Activated CD4-positive, alpha-beta T cell treated with anti-CD3 and anti-CD28 coated beads for 36 hours (primary cell): ENCODE data around the gene PRR33. TPM values are rescaled to one million over a fixed set of nuclear protein-coding genes. Genes with fewer than 3 reads are reported as not detected.

ENCODE experiments used
- ATAC-seq: fragments of 200-7000 bp; cut with Tn5 transposase; one replicate; pipeline ENCODE4 v1.10.0; 2021; ENCODE audit warnings: mild to moderate bottlenecking, moderate library complexity
- CTCF ChIA-PET: fragments of 350-600 bp; sonication (Branson Sonifier 250); formaldehyde crosslinking; loops from one replicate; lab custom pipeline; 2021; ENCODE audit warnings: antibody characterized with exemption; lab: Charles Lee
- POLR2A ChIA-PET: fragments of 350-600 bp; sonication (Branson Sonifier 250); formaldehyde crosslinking; loops from one replicate; lab custom pipeline; 2021; ENCODE audit warnings: antibody characterized with exemption, inconsistent platforms; lab: Charles Lee
- DNase-seq: peaks from one replicate; pipeline ENCODE4 v3.0.0-alpha.2; 2020
- H3K27ac Mint-ChIP-seq: one replicate; pipeline ENCODE4 v1.8.0; 2021; ENCODE audit warnings: mixed read lengths
- H3K27me3 Mint-ChIP-seq: one replicate; pipeline ENCODE4 v1.8.0; 2021; ENCODE audit warnings: mixed read lengths
- H3K36me3 Mint-ChIP-seq: one replicate; pipeline ENCODE4 v1.8.0; 2021; ENCODE audit warnings: low read depth, mixed read lengths
- H3K4me1 Mint-ChIP-seq: one replicate; pipeline ENCODE4 v1.8.0; 2021; ENCODE audit warnings: mixed read lengths
- H3K4me3 Mint-ChIP-seq: one replicate; pipeline ENCODE4 v1.8.0; 2021; ENCODE audit warnings: mild to moderate bottlenecking, moderate library complexity, mixed read lengths
- H3K9me3 Mint-ChIP-seq: one replicate; pipeline ENCODE4 v1.8.0; 2021; ENCODE audit warnings: low read depth, mixed read lengths
- intact Hi-C, 2 experiments: fragments of 100-400 bp; cut with DNase I in 1 of 2; cut with micrococcal nuclease in 1 of 2; formaldehyde crosslinking; loops; one replicate each; pipeline versions ENCODE4 v1.14.2 to v1.15.1; 2022 to 2024; cut with DNase I, micrococcal nuclease
- total RNA-seq, 2 experiments: library from RNA; stranded (reverse); gene quantifications; one replicate each; pipeline ENCODE4 v1.2.3, GENCODE V29; 2021

The PRR33 gene
- total RNA-seq, 2 experiments from 2014 or later, result 0.07 to 0.09 TPM

DNA sequence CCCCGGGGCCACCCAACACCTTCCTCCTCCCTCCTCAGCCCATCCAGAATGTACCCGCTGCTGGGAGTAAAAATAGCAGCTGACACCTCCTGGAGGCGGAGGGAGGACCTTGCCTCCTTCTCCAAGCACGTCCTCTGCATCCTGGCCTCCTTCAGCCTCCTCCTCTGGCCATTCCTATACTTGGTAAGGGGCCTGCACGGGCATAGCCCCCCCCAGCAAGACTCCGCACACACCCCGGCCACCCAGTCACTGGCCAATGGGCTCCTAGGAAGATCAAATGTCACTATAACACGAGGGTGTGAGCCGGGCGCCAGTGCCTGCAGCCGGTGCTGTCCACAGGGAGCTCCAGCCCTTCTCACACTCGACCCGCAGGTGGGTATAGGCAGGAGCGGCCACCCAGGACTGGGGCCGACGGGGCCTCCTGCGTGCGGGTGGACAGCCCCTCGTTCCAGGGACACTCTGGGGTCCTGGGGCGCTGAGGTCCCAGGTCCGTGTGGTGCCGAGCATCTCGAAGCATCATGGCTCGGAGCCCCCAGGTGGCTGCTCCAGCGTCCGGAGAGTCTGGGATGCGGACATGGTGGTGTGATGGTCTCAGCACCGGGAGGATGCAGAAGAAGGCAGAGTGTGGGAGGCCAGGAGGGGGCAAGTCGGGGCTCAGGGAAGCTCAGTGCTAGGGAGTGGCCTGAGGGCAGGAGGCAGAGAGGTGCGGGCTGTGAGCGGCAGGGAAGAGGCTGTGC is 27.9 kb upstream of the PRR33 start, which contains the start of gene TNNT3:
Gene TNNT3 (plus strand): TSS at position 313 of the 737 bp plus-strand sequence. CDS start 3,172 bp downstream, outside the sequence.
- H3K27ac Mint-ChIP-seq, result no peak within 1 kb of the TSS

DNA sequence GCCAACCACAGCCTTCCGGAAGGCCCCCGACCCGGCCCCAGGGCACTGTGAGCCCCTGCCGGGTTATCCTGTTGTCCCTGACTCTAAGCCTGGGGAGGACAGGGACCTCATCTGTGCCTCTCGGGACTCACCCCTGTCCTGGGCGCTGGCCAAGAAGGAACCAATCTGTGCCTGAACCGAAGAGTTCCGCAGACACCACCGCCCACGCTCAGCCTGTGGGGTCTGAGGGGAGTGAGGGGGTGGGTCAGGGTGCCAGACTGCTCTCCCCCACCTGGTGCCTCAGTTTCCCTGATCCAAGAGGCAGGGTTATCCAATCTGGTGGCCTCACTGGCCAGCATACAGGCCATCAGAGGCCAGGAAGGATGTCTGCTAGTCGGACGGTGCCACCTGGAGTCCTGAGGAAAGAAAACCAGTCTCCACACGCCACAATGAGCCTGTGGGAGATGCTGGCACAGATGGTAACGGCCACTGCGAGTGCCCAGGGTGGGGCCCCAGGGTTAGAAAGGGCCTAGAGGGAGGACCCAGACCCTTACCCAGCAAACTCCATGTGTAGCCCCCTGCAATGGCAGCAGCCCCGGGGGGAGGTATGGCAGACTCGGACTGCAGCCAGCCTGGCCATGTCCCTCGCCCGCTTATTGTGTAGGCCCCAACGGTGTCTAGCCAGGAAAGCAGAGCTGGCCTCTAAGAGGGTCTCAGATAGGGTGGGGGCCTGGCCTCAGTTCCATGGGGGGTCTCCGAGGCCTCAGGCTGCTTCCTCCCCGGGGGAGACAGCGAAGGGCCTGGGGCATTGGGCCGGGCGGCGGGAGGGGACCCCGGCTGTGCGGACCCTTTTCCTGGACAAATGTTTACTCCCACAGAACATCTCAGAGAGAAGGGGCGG is 27.0 kb upstream of the PRR33 start:
- Mint-ChIP-seq H3K4me1 (peaks cover 8% of the 10 kb centered on the region), H3K36me3 (no peaks in the 10 kb centered on the region), H3K27ac (no peak overlapping the region), H3K9me3 (no peaks in the 10 kb centered on the region), H3K4me3 (no peak overlapping the region), H3K27me3 (peaks cover 13% of the 10 kb centered on the region)
- ChIA-PET POLR2A (no interaction called here), CTCF (interaction anchor here (0.6 to 0.8 kb wide), 2 partner anchors 37 to 59 kb away, joined by 3 read pairs; no protein-coding TSS in a partner anchor)
- intact Hi-C loops, result loop anchor here (1.0 to 5.0 kb wide), 5 partner anchors 36 to 234 kb away; partner anchors contain the start of gene TNNI2 (in 1 of the 2)
- ATAC-seq (no peak), DNase-seq (peak; percentile 37)

More for the DNA sequence above, 27.9 kb upstream of the PRR33 start, which contains the start of gene TNNT3:
- CTCF ChIA-PET, result interaction anchor here (0.6 kb wide), 1 partner anchor 50 kb away, joined by 3 read pairs; no protein-coding TSS in a partner anchor
- intact Hi-C loops, result loop anchor here (2.0 to 5.0 kb wide), 4 partner anchors 37 to 233 kb away; no protein-coding TSS in a partner anchor
- peaks cover 11% of the 10 kb centered on the region for H3K27me3 Mint-ChIP-seq
- H3K36me3 Mint-ChIP-seq, result no peaks in the 10 kb centered on the region
- peaks cover 11% of the 10 kb centered on the region for H3K4me1 Mint-ChIP-seq
- POLR2A ChIA-PET, result no interaction called here
- ATAC-seq, result no peak
- DNase-seq, result no peak
- no peak within 1 kb of the TSS for H3K4me3 Mint-ChIP-seq
- no peaks in the 10 kb centered on the region for H3K9me3 Mint-ChIP-seq

DNA sequence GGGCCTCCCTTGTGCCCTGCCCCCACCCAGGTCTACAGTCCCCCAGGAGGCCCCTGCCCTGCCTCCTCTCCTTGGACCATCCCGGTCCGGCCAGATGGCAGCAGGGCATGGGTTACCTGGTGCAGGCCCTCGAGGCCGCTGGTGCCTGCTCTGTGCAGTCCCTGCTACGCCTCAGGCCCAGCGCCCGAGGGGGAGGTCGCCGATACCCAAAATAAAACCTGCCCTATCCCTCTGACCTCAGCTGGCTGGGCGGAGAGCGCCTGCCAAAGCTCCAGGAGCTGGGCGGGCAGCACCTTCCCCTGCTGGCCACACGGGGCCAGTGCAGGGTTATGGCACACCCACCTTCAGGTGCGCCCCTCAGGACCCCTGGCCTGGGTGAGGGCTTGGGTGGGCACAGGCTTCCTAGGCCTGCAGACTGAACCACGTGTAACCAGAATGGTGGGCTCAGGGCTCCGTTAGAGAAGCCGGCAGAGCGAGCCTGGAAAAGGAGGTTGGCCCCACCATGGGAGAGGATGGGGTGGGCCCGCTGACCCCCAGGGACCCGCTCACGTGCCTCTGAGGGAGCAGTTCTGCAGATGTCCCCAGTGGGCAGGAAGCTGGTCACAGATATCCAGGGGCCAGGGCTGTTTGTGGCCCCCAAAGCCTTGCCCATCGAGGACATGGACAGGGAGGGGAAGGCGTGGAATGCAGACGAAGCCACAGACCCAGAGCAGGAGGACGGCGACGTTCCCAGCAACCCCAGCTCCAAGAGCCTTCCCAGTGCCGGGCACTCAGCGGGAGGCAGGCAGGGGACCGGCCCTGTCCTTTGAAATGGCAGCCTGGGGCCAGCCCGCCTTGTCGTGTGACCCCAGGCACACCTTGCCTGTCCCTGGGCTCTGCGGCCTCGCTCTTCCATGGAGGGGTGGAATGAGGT is 26.1 kb upstream of the PRR33 start:
- Mint-ChIP-seq H3K4me1 (peaks cover 7% of the 10 kb centered on the region), H3K4me3 (no peak overlapping the region), H3K27me3 (peaks cover 12% of the 10 kb centered on the region), H3K36me3 (no peaks in the 10 kb centered on the region), H3K9me3 (no peaks in the 10 kb centered on the region), H3K27ac (no peak overlapping the region)
- intact Hi-C loops, result loop anchor here (1.0 to 5.0 kb wide), 5 partner anchors 35 to 235 kb away; partner anchors contain the start of gene TNNI2 (in 1 of the 2)
- DNase-seq (no peak), ATAC-seq (peak; percentile 33)
- POLR2A ChIA-PET, result interaction anchor here (0.6 kb wide), 1 partner anchor 172 kb away, joined by 3 read pairs; no protein-coding TSS in a partner anchor
- CTCF ChIA-PET, result interaction anchor here (0.6 to 1.6 kb wide), 7 partner anchors 27 to 83 kb away, joined by 3 to 11 read pairs (median 3); partner anchors contain the start of genes LSP1 and PRR33

DNA sequence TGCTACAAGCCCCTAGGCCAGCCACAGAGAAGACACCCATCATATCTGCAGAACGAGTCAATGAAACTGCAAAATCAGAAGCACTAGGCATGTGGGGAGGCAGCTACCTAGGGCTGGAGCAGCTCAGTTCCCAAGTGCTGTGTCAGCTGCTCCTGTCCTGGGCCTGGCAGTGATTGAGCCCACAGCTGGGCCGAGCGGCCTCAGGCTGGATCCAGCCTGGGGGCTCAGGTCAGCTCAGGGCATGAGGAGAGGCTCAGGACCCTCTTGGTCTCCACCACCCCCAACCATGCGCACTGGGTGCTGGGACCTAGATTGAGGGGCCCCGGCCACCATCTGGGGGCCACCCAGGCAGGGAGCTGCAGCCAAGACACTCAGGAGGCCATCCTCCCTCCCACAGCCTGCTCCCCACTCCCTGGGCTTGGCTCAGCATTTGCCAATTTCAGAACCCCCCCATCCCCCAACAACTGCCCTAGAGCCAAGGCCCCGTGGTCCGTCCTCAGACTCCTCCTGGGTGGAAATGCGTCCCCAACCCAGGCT is 25.4 kb upstream of the PRR33 start:
- CTCF ChIA-PET, result interaction anchor here (0.6 to 1.6 kb wide), 4 partner anchors 26 to 84 kb away, joined by 3 to 11 read pairs (median 4); partner anchors contain the start of gene PRR33
- intact Hi-C loops, result loop anchor here (5.0 kb wide), 3 partner anchors 35 to 235 kb away; no protein-coding TSS in a partner anchor
- Mint-ChIP-seq H3K27ac (no peak overlapping the region), H3K4me1 (peaks cover 7% of the 10 kb centered on the region), H3K36me3 (no peaks in the 10 kb centered on the region), H3K4me3 (no peak overlapping the region), H3K27me3 (peaks cover 12% of the 10 kb centered on the region), H3K9me3 (no peaks in the 10 kb centered on the region)
- no peak for DNase-seq
- peak; percentile 33 for ATAC-seq
- POLR2A ChIA-PET, result interaction anchor here (0.6 kb wide), 1 partner anchor 171 kb away, joined by 3 read pairs; no protein-coding TSS in a partner anchor

DNA sequence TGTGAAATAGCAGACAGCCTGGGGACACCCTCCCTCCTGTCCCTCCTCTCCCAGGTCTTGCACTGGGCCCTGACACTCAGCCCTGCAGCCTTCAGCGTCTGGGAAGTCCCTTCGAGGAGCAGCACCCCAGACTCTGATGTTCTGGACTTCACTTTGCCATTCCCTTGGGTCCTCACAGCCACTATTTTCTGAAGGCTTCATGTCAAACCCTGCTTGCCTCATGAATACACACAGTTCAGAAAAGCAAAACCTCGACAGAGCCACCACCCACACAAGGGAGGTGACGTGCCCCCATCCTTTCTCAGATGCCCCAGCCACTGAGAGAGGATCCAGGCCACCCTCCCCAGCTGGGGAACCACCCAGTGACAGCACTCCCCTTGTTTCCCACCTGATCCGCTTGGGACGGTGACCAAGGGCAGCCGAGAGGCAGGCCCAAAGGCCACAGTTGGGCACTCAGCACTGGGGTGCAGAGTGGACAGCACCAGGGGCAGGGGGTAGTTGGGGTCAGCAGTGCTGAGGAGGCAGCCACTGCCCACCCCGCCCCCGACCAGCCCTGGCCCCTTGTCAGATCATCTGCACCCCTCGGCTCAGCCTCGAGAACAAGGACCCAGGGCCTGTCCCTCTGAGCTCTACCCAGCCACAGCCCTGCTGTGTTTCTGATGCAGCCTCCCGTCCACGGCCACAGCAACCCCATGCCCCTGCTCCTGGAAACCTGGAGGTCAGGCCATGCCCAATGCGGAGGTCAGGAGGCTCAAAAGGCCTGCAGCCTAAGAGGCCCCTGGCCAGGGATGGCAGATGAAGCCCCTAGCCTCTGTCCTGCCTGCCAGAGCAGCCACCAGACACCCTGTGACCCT is 24.7 kb upstream of the PRR33 start:
- DNase-seq (peak; percentile 49), ATAC-seq (peak; percentile 44)
- intact Hi-C loops, result loop anchor here (5.0 kb wide), 3 partner anchors 34 to 236 kb away; no protein-coding TSS in a partner anchor
- CTCF ChIA-PET, result interaction anchor here (0.5 to 1.6 kb wide), 5 partner anchors 15 to 438 kb away, joined by 3 to 11 read pairs (median 4); partner anchors contain the start of gene PRR33
- Mint-ChIP-seq H3K36me3 (no peaks in the 10 kb centered on the region), H3K4me1 (peaks cover 7% of the 10 kb centered on the region), H3K9me3 (no peaks in the 10 kb centered on the region), H3K27ac (no peak overlapping the region), H3K27me3 (peaks cover 12% of the 10 kb centered on the region), H3K4me3 (no peak overlapping the region)
- POLR2A ChIA-PET, result no interaction called here

DNA sequence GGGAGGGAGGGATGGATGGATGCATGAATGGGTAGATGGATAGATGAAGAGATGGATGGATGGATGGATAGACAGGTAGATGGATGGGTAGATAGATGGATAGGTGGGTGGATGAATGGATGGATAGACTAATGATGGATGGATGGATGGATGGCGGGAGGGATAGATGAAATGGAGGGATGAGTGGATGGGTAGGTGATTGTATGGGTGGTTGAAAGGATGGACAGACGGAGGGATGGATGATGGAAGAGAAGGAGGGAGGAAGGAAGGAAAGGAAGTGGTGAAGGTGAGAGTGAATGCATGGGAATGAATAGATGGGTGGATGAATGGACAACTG is 24.1 kb upstream of the PRR33 start:
- no peaks in the 10 kb centered on the region for H3K9me3 Mint-ChIP-seq
- ChIA-PET CTCF (interaction anchor here (0.6 kb wide), 1 partner anchor 438 kb away, joined by 3 read pairs; no protein-coding TSS in a partner anchor), POLR2A (no interaction called here)
- peaks cover 12% of the 10 kb centered on the region for H3K27me3 Mint-ChIP-seq
- no peak overlapping the region for H3K27ac Mint-ChIP-seq
- H3K4me3 Mint-ChIP-seq, result no peak overlapping the region
- no peaks in the 10 kb centered on the region for H3K36me3 Mint-ChIP-seq
- no peak for DNase-seq
- intact Hi-C loops, result loop anchor here (1.0 to 5.0 kb wide), 5 partner anchors 19 to 237 kb away; no protein-coding TSS in a partner anchor
- H3K4me1 Mint-ChIP-seq, result peaks cover 7% of the 10 kb centered on the region
- ATAC-seq, result no peak

DNA sequence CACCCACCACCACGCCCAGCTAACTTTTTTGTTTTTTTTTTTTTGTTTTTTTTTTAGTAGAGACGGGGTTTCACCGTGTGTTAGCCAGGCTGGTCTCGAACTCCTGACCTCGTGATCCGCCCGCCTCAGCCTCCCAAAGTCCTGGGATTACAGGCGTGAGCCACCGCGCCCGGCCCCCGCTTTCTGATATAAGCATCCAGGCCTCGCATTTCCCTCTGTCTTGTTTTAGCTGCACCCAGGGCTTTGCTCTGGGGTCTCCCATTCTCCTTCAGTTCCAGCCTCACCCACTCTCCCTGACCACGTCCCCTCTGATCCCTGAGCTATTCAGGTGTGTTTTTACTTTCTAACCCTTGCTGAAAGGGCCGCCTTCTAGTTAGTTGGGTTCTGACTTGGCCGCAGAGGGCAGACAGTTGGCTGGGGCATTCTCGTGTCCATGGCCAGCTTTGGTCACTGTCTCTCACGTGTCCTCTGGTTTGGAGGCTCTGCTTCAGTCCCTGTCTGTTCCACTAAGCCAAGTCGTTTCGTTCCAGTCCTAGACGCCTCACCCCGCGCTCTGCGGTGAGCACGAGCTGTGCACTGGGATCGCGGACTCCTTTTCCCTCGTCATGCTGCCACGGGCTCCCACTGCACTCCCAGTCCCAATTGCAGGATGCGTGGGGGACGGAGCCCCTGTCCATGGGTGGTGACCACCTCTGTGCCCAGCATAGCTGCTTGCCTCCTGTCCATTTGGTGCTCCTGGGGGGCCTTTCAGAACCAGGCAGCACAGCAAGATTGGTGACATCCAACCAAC is 21.8 kb upstream of the PRR33 start:
- POLR2A ChIA-PET, result no interaction called here
- intact Hi-C loops, result loop anchor here in 1 of 2 experiments (2.0 kb wide), 1 partner anchor 21 kb away; no protein-coding TSS in a partner anchor
- no peak overlapping the region for H3K27ac Mint-ChIP-seq
- ATAC-seq (no peak), DNase-seq (no peak)
- CTCF ChIA-PET, result no interaction called here
- H3K4me3 Mint-ChIP-seq, result no peak overlapping the region
- H3K27me3 Mint-ChIP-seq, result peaks cover 12% of the 10 kb centered on the region
- no peaks in the 10 kb centered on the region for H3K9me3 Mint-ChIP-seq
- peaks cover 7% of the 10 kb centered on the region for H3K4me1 Mint-ChIP-seq
- no peaks in the 10 kb centered on the region for H3K36me3 Mint-ChIP-seq

DNA sequence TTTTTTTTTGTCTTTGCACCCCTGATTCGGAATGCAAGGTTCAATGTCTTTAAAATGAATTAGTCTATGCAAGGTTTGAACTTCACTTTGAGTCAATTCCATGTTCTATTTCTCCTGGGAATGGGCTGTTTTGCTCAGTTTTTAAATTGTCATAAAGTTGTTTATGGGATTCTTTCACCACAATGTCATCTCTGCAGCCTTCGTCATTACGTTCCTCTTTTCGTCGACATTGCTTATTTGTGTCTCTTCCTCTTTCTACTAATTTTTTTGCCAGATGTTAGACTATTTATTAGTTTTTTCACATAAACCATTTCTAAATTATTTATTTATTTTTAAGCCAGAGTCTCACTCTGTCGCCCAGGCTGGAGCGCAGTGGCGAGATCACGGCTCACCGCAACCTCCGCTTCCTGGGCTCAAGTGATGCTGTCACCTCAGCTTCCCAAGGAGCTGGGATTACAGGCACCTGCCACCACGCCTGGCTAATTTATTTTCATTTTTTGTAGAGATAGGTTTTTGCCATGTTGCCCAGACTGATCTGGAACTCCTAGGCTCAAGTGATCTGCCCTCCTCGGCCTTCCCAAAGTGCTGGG is 20.7 kb upstream of the PRR33 start:
- ChIA-PET POLR2A (no interaction called here), CTCF (no interaction called here)
- Mint-ChIP-seq H3K27ac (no peak overlapping the region), H3K4me3 (no peak overlapping the region), H3K4me1 (peaks cover 7% of the 10 kb centered on the region), H3K36me3 (no peaks in the 10 kb centered on the region), H3K27me3 (peaks cover 12% of the 10 kb centered on the region), H3K9me3 (no peaks in the 10 kb centered on the region)
- DNase-seq (no peak), ATAC-seq (no peak)
- intact Hi-C loops, result no loop called here

DNA sequence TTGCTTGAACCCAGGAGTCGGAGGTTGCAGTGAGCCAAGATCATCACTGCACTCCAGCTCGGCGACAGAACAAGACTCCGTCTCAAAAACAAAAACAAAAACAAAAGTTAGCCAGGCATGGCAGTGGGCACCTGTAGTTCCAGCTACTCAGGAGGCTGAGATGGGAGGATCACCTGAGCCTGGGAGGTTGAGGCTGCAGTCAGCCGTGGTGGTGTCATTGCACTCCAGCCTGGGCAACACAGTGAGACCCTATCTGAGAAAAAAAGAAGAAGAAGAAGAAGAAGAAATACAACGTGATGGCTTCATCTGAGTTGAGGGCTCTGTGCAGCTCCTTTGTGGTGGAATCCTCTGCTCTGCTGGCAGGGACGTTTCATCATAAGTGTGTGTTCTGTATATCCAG is 17.8 kb upstream of the PRR33 start:
- DNase-seq, result no peak
- no peak overlapping the region for H3K27ac Mint-ChIP-seq
- H3K36me3 Mint-ChIP-seq, result no peaks in the 10 kb centered on the region
- intact Hi-C loops, result no loop called here
- no peak overlapping the region for H3K4me3 Mint-ChIP-seq
- POLR2A ChIA-PET, result no interaction called here
- no peaks in the 10 kb centered on the region for H3K9me3 Mint-ChIP-seq
- H3K27me3 Mint-ChIP-seq, result peaks cover 4% of the 10 kb centered on the region
- ATAC-seq, result no peak
- no peaks in the 10 kb centered on the region for H3K4me1 Mint-ChIP-seq
- CTCF ChIA-PET, result interaction anchor here (1.1 kb wide), 1 partner anchor 25 kb away, joined by 4 read pairs; no protein-coding TSS in a partner anchor
